SK-N-DZ (cell line): ENCODE measurements around the gene LANCL2.
"Not testable (repeated sequence)": the region's sequence is repeated elsewhere in the genome, so short reads cannot be mapped to it uniquely, and the experiment has no call there.

ENCODE experiments used
- DNase-seq: peaks from one replicate; pipeline ENCODE4 v3.0.0-alpha.2; 2015; ENCODE audit warnings: low spot score

The LANCL2 gene

DNA sequence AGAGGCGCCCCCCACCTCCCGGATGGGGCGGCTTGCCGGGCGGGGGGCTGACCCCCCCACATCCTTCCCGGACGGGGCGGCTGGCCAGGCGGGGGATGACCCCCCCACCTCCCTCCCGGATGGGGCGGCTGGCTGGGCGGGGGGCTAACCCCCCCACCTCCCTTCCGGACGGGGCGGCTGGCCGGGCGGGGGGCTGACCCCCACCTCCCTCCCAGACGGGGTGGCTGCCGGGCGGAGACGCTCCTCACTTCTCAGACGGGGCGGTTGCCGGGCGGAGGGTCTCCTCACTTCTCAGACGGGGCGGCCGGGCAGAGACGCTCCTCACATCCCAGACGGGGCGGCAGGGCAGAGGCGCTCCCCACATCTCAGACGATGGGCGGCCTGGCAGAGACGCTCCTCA, 37.4 kb downstream of the LANCL2 start:
- DNase-seq: not testable (repeated sequence)

DNA sequence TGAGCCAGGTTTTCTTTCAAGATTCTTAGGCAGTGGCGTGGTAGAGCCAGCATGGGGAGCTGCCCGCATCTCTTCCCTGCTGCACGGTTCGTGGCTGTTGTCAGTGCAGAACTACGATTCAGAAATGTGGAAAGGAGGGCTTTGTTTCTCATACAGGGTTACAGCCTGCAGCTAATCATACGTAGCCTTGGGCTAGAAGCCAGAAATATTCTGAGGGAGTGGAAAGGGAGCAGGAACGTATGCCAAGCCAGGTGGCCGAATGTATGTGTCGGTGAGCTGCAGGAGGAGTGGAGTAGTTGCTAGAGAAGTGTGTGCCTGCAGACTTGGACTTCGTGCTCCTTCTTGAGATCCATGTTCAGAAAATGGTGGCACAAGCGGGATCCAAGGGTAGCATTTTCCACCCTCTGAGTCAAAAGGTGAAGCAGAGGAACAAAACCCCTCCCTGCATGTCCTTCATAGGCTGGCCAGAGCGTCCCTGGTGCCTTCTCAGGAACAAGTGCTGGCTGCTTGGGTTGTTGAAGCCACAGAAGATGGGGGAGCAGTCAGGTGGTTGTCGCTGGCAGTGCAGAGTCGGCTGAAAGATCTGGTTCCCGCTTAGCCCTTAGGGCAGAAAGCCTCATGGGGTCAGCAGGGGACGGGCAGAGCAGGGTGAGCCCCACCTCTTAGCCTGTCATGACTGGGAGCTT, 40.9 kb downstream of the LANCL2 start:
- no peak for DNase-seq

DNA sequence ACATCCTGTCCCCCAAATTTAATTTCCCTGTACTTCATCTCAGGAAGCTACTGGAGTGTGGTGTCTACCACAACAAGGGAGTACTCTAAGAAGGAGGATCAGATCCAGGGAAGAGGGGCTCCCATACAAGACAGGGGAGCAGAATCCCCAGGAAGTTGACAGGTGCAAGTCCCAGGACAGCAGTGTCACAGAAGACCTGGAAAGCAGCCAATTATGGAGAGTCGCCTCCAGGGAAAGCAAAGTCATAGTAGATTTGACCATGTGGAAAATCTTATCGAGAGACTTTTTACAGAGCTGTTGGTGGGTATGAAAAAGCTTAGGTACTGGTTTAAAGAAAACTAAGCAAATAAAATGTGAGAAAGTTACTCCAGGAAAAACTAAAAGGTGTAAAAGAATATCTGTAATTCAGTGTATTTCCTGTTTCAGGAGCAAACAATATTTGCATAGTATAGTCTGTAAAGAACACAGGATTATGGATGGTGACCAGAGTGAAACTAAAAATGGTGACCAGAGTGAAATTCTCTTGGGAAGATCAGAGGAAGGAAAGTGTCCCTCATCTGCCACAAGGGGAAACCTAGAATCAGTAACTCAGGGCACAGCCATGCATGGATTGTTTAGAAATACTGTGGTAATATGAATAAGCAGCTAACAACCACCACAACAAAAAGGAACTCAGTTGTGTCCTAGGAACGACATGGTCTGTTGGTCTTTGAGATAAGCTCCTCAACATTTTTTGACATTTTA, 44.5 kb downstream of the LANCL2 start:
- no peak for DNase-seq

DNA sequence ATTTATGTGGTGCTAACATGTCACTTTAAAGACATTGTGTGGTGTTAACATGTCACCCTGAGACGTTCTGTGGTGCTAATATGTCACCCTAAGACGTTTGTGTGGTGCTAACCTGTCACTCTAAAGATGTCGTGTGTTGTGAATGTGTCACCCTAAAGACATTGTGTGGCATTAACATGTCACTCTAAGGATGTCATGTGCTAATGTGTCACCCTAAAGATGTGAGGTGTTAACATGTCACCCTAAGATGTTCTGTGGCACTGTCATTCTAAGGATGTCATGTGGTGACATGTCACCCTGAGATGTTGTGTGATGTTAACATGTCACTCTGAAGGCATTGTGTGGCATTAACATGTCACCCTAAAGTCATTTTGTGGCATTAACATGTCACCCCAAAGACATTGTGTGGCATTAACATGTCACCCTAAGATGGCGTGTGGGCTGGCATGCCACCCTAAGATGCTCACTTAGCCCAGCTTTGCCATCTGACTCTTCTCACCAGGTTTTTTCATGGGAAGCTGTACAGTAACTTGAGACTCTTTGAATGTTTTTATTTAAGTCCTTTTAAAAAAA, 45.6 kb downstream of the LANCL2 start:
- DNase-seq: no peak

DNA sequence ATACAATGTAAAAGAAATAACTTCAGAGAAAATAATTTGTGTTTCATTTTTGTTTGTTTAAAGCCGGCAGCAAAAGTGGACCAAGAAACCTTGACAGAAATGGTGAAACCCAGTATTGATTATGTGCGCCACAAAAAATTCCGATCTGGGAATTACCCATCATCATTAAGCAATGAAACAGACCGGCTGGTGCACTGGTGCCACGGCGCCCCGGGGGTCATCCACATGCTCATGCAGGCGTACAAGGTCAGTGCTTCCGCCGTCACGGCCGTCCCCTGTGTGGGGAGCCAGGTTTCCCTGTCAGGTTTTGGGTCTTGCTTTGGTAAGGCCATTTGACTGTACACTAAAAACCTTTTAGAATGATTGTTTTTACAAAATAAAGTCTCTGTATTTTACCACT, 46.7 kb downstream of the LANCL2 start:
- DNase-seq: no peak

DNA sequence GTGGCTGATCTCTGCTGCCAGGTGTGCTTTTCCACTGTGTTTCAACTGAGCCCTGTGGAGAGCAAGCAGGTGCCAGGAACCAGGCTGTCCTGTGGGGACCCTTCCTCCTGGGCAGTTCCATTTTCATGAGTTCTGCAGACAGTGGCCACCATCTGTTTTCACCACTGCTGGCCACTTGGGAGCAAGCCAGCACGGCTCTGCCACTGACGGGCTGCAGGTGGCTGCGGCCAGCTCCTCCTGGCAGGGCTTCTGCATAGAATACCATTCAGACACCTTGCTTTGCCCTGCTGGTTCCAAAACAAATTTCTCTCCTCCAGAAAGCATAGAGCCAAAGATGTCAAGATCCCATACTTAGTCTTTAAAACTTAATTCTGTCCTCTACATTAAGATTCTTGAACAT, 48.3 kb downstream of the LANCL2 start:
- no peak for DNase-seq

DNA sequence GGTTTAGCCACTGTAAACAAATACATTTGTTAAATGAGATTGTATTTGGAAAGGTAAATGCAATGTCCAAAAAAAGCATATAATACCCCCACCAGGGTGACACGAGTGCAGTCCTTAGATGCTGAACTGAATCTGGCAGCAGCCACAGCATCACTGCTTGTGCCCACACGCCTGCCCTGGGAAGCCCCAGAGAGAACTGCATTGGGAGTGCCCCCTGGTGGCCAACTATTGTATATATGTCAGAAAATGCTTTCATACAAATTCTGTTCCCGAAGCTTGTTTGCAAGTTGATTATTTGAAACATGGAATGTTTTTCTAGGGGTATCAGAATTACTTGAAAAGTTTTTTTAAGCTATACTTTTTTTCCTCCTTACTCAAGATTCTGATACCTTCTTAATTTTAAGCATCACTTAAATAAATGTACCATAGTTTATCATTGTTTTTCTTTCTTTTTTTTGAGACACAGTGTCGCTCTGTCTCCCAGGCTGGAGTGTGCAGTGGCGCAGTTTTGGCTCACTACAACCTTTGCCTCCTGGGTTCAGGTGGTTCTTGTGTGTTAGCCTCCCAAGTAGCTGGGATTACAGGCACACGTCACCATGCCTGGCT, 50.1 kb downstream of the LANCL2 start:
- DNase-seq: peak; percentile 72

DNA sequence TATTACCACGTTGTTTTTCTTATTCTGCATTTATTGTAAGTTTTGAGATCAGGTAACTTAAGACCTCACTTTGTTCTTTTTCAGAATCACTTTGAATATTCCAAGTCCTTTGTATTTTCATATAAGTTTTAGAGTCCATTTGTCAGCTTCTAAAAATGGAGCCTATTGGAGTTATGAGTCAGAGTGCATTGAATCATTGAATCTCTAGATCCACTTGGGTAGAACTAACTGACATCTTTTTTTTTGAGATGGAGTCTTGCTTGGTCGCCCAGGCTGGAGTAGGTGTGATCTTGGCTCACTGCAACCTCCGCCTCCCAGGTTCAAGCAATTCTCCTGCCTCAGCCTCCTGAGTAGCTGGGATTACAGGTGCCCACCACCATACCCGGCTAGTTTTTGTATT, 52.3 kb downstream of the LANCL2 start:
- DNase-seq: not testable (repeated sequence)

DNA sequence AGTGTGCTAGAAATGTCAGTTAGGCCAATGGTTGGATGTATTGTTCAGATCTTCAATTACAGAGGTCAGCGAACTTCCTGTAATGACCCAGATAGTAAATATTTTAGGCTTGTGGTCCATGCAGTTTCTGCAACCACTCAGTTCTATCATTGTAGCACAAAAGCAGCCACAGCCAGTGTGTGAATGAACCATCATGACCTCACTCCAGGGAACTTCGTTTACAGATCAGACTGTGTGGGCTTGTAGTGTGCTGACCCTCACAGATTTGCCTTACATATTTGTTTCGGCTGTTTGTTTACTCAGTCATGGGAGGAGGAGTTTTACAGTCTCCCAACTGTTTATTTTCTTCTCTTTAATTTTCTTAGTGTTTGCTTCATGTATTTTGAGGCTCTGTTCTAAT, 55.4 kb downstream of the LANCL2 start:
- no peak for DNase-seq

DNA sequence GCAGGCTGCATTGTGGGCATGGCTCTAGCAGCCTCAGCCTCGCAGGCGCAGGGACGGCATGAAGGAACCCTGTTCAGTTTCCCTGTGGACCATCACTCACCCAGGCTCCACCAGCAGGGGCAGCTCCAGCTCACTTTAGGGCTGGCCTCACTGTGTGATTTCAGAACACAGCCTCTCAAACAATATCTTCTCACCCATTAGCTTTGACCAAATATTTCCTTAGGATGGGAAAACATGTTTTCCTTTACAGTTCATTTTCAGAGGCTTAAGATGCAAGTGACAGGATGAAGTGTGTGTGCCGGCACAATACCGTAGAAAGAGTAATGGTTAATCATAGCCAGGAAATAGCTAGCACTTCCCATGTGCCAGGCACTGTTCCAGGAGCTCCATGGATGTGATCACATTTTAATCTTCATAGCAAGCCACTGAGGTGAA, 58.2 kb downstream of the LANCL2 start:
- no peak for DNase-seq

DNA sequence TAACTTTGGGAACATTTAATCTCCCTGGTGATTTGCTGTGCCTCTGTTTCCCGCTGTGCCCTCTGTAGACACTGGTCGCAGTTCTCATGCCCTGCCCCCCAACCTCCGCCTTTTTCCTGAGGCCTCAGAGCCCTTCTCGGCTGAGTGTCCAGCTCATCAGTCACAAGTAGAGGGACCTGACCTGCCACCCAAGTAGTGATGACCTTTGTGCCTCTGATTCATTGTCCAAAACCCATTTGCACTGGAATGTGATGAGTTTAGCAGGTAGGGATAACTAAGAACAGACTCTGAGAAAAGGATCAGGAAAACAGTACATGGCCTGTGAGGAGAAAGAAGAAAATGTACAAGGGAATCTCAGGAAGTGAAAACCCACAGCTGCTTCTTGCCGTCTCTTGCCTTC, 58.8 kb downstream of the LANCL2 start:
- no peak for DNase-seq

DNA sequence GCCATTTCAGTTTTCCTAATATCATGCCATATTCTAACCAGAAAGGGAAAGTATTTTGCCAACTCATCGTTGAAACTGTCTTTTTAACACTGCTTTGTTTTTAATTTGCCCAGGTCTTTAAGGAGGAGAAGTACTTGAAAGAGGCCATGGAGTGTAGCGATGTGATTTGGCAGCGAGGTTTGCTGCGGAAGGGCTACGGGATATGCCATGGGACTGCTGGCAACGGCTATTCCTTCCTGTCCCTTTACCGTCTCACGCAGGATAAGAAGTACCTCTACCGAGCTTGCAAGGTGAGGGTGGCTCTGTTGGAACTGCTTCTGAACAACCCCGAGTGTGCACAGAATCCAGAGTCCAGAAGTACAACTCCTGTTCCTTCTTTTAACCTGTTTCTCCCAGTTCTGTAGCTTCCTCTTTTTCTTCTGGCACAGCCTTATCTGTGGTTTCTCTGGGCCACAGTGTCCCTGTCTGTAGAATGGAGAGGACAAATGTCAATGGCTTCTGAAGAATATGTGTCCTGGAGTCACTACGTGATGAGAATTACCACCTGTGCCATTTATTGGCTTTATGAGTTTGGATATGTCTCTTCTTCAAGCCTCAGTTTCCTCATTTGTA, 60.1 kb downstream of the LANCL2 start:
- DNase-seq: no peak

DNA sequence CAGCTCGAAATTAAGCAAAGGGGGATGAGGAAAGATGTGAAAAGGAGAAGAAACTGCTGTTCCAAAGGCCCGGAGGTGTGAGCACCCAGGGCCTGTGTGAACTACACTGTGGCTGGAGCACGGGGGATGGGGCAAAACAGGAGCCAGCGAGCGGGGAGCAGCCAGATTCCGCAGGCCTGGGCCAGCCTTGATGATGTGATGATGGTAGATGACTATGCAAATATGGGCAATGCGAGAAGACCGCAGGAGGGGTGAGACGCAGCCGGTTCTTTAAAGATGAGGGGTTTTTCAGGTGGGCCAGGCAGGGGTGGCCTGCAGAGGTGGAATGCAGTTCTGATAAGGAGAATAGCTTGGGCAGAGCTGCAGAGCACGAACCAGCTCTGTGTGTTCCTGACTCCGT, 61.5 kb downstream of the LANCL2 start:
- DNase-seq: no peak

DNA sequence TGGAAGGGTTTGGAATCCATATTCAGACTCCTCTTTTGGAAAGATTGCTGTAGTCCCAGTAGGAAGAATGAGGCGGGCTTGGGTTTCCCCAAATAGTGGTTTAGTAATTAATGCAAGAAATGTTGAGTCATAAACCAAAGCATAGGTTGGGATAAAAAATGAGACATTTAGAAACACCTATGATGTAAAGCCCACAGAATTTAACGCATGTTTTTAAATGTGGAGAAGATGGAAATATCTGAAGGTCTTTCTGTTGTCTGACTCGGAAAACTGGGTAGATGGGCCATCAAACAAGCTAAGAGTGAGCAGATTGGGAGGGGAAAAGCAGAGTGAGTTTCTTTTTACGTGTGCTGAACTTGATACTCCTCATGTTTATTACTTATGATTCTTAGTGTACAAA, 62.2 kb downstream of the LANCL2 start:
- no peak for DNase-seq

DNA sequence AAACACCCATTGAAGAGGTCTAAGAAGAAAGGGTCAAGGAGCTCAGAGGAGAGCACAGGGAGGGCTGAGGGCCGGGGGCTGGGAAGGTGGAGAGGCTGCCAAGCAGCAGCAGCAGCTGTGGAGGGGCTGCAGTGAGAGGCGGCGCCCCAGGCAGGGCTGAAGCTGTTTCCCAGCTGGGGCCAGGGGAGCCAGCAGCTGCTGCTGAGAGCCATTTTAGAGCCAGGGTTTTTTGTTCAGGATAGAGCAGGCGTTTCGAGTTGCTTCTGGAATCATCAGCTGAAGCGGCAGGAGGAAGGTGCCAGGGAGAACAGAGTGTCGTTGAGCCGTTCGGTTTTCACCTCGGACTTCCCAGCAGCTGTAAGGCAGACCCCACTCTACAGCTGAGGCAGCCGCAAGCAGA, 62.7 kb downstream of the LANCL2 start:
- no peak for DNase-seq

DNA sequence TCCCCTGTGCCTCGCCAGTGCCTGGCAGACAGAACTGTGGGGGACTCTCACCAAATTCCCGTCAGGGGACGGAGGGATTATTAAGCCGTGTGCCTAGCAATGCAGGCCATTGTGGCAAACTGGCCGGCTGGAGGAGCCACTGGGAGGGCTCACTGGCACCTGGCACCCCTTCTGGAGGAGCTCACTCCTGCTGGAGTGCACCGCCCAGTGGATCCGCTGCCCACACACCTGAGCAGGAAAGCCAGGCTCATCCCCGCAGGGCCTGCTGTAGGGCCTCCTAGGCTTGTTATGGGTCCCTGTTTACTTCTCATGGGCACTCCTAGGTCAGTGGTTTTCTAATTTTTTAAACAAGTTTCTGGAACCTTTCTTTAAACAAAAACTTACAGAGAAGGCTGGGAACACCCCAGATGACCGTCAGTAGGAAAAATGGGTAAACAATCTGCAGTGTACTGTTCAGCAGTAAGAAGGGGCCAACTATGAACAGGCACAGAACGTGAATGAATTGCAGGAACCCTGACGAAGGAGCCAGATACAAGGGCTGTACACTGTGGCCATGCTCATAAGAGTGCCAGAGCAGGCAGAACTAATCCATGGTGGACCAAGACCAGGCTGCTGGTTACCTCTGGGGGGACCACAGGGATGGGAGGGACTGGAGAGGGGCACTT, 64.8 kb downstream of the LANCL2 start:
- DNase-seq: no peak

DNA sequence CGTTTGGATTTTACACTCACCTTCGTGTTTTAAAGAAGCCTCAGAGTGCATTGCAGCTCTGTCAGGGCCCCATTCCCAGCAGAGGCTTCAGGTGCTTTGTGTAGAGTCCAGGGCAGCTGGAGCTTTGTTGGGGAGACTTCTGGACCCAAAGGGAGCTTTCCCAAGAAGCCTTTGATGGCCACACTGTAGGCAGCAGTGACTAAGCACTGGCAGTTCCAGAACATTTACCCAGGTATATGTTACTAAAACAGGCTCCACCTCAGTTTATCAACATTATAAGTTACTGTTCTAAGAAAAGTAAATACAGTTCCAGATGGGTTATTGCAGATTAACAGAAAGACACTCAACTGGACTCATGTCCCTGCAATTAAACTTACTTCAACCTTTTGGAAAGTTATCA, 66.8 kb downstream of the LANCL2 start:
- no peak for DNase-seq

DNA sequence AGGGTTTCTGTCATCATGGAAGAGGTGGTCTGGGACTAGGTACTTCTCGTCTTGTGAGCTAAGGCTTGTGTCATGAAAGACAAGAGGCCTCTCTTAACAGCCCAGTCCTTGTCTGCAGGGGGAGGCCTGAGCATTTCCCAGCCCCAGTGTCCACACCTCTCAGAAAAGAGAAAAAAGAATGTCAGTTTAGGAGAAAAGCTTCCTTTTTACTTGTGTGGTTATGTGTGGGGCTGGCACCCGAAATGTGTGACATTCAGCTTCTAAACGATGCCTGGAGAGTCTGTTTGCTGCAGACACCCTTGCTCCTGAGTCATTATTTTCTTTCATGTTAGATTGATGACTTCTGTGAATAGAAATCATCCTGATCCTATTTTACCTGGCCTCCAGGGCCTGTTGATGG, 67.4 kb downstream of the LANCL2 start:
- no peak for DNase-seq

DNA sequence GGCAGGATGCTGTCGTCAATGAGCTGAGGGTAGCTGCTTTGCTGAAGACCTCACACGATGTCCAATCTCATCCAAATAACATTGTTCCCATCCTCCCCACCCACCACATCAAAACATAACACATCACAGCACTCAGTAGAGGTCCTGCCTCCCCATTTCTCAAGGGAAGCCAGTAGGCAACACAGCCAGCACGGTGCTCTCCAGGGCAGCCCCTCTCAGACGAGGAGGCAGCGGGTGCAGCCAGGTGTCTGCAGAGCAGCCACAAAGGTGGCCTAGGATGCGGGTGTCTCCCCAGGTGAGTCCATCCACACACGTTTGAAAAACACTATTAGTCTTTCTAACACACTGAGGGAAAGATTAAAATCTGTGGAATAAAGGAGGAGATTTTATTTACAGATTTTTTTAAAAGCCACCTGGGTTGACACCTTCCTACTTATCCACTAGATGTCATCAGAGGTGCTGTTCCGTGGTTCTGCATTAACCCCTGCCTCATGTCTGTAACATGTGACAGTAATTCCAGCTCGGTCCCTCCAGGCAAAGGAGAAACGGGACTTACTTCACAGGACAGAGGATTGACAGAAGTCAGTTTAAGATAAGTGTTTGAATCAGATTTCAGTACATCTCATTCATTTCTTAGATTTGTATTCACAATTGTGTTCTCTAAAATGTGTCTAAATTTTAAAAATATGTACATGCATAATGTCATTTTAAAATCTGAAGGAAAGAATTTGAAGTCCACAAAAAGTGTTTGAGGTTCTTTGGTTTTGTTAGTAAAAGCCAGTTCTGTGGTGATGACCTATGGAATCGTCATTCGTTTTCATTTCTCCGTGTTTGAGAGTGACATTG, 68.0 kb downstream of the LANCL2 start:
- peak; percentile 70 for DNase-seq

DNA sequence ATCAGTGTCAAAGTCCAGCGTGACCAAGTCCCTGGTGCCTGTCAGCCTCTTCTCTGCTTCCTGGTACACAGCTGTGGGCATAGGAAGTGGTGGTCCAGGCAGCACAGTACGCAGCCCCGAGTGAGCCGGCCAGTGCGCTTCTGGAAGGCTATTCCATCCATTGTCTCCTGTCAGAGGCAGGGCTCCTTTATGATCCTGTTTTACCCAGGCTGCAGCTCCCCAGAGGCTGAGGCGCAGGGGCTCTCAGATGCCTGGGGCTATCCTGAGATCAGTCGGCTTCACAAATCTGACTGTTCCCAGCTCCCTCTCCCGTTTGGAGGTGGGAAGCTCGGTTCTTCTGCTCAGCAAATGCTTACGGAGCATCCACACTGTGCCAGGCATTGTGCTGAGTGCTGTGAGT, 70.3 kb downstream of the LANCL2 start:
- DNase-seq: no peak

DNA sequence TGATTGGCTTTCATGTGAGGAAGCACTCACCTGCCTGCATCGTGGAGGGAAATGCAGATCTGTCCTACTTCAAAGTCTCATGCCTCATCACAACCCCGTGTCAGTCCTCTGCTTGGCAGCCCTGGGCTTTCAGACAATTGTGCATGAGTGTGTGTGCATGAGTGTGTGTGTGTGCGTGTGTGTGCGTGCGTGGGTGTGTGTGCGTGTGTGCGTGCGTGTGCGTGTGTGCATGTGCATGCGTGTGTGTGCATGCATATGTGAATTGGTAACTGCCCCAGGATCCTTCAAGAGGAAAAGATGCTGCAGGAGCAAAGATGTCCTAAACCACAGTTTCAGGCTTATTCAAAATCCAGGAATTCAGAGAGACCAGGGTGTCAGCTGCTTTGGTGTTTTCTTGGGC, 71.3 kb downstream of the LANCL2 start:
- no peak for DNase-seq
